MM.1S (cell line): ENCODE results near the gene SLC38A5.

ENCODE experiments used
- DNase-seq: peaks from one replicate; pipeline ENCODE4 v3.0.0-alpha.2; 2015
- H2AFZ ChIP-seq: fragments of 300-600 bp; sonication (generic); 2 replicates; pipeline ENCODE4 v1.6.0; 2016; ENCODE audit warnings: antibody characterized with exemption, low read length
- H3F3A ChIP-seq: fragments of 300-600 bp; sonication (generic); 2 replicates; pipeline ENCODE4 v1.6.1; 2016; ENCODE audit warnings: mild to moderate bottlenecking, antibody characterized with exemption, low read length, moderate library complexity, mixed read lengths; ENCODE audit not compliant: insufficient read depth
- H3K27ac ChIP-seq: fragments of 300-600 bp; sonication (generic); 2 replicates; pipeline ENCODE4 v1.5.1; 2016; ENCODE audit warnings: mild to moderate bottlenecking, low read length
- H3K27me3 ChIP-seq: fragments of 300-600 bp; sonication (generic); replicated peaks from 2 replicates; pipeline ENCODE4 v1.6.0; 2016; ENCODE audit warnings: low read length; ENCODE audit not compliant: insufficient read depth
- H3K36me3 ChIP-seq: fragments of 300-600 bp; sonication (generic); replicated peaks from 2 replicates; pipeline ENCODE4 v1.6.1; 2016; ENCODE audit warnings: mild to moderate bottlenecking, low read length, mixed read lengths; ENCODE audit not compliant: insufficient read depth
- H3K4me1 ChIP-seq: fragments of 300-600 bp; sonication (generic); 2 replicates; pipeline ENCODE4 v1.6.1; 2016; ENCODE audit warnings: low read length, mixed read lengths
- H3K4me2 ChIP-seq: fragments of 300-600 bp; sonication (generic); 2 replicates; pipeline ENCODE4 v1.6.0; 2016; ENCODE audit warnings: low read depth, low read length
- H3K4me3 ChIP-seq: fragments of 300-600 bp; sonication (generic); 2 replicates; pipeline ENCODE4 v1.5.1; 2016; ENCODE audit warnings: low read length, mixed read lengths
- H3K79me2 ChIP-seq: fragments of 300-600 bp; sonication (generic); 2 replicates; pipeline ENCODE4 v1.6.1; 2016; ENCODE audit warnings: mixed run types, low read length, mixed read lengths
- H3K9ac ChIP-seq: fragments of 300-600 bp; sonication (generic); 2 replicates; pipeline ENCODE4 v1.6.1; 2016; ENCODE audit warnings: low read length, mixed read lengths
- H3K9me2 ChIP-seq: fragments of 300-600 bp; sonication (generic); replicated peaks from 2 replicates; pipeline ENCODE4 v1.6.1; 2016; ENCODE audit warnings: mild to moderate bottlenecking, low read length, mixed read lengths; ENCODE audit not compliant: insufficient read depth
- H3K9me3 ChIP-seq: fragments of 300-600 bp; sonication (generic); replicated peaks from 2 replicates; pipeline ENCODE4 v1.6.1; 2016; ENCODE audit warnings: mild to moderate bottlenecking, low read length, mixed read lengths; ENCODE audit not compliant: insufficient read depth
- H4K20me1 ChIP-seq: fragments of 300-600 bp; sonication (generic); 2 replicates; pipeline ENCODE4 v1.6.1; 2016; ENCODE audit warnings: mild to moderate bottlenecking, low read length, moderate library complexity, mixed read lengths; ENCODE audit not compliant: insufficient read depth
- EZH2 ChIP-seq: fragments of 300-600 bp; sonication (generic); optimal IDR thresholded peaks from 2 replicates; pipeline ENCODE3; 2017; ENCODE audit warnings: low read depth, mild to moderate bottlenecking, antibody characterized with exemption, low read length, mixed read lengths
- EZH2phosphoT487 ChIP-seq: fragments of 300-600 bp; sonication (generic); IDR thresholded peaks from 2 replicates; pipeline ENCODE4 v1.6.1; 2018; ENCODE audit warnings: antibody characterized with exemption, low read length
- TF ChIP-seq, protein P1 (sequence below): fragments of 300-600 bp; sonication (generic); IDR thresholded peaks from 2 replicates; pipeline ENCODE4 v1.5.1; 2016; ENCODE audit warnings: antibody characterized with exemption, low read length, mixed read lengths

Gene SLC38A5

DNA sequence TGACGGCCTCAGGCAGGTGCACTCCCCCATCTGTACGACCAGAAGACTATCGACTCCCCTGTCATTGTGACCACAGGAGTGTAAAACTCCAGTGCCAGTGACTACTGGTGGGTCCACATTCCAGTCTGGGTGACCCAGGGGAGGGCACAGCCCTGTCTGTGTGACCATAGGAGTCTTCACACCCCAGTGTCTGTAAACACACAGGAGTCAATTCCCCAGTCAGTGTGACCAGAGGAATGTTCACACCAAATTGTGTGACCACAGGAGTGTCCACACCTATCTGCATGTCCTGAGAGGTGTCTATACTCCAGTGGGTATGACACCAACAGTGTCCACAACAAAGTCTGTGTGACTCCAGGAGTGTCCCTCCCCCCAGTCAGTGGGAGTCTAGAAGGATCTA is 18.0 kb upstream of the SLC38A5 start:
- H3K4me2 ChIP-seq = no peak overlapping the region
- no peak for TF ChIP-seq EZH2phosphoT487
- TF ChIP-seq, protein P1, sequence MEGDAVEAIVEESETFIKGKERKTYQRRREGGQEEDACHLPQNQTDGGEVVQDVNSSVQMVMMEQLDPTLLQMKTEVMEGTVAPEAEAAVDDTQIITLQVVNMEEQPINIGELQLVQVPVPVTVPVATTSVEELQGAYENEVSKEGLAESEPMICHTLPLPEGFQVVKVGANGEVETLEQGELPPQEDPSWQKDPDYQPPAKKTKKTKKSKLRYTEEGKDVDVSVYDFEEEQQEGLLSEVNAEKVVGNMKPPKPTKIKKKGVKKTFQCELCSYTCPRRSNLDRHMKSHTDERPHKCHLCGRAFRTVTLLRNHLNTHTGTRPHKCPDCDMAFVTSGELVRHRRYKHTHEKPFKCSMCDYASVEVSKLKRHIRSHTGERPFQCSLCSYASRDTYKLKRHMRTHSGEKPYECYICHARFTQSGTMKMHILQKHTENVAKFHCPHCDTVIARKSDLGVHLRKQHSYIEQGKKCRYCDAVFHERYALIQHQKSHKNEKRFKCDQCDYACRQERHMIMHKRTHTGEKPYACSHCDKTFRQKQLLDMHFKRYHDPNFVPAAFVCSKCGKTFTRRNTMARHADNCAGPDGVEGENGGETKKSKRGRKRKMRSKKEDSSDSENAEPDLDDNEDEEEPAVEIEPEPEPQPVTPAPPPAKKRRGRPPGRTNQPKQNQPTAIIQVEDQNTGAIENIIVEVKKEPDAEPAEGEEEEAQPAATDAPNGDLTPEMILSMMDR = no peak
- no peak for TF ChIP-seq EZH2
- no peaks in the 10 kb centered on the region for H3K9me2 ChIP-seq
- H3K4me3 ChIP-seq = no peak overlapping the region
- H3K4me1 ChIP-seq = no peaks in the 10 kb centered on the region
- DNase-seq = no peak
- H3K79me2 ChIP-seq = no peaks in the 10 kb centered on the region
- H3F3A ChIP-seq = no peaks in the 10 kb centered on the region
- no peak overlapping the region for H3K27ac ChIP-seq
- no peaks in the 10 kb centered on the region; the same call in 1 of the 2 replicates for H3K36me3 ChIP-seq
- no peaks in the 10 kb centered on the region for H3K27me3 ChIP-seq
- H2AFZ ChIP-seq = no peak overlapping the region
- H4K20me1 ChIP-seq = no peaks in the 10 kb centered on the region
- no peaks in the 10 kb centered on the region for H3K9me3 ChIP-seq
- no peak overlapping the region for H3K9ac ChIP-seq

DNA sequence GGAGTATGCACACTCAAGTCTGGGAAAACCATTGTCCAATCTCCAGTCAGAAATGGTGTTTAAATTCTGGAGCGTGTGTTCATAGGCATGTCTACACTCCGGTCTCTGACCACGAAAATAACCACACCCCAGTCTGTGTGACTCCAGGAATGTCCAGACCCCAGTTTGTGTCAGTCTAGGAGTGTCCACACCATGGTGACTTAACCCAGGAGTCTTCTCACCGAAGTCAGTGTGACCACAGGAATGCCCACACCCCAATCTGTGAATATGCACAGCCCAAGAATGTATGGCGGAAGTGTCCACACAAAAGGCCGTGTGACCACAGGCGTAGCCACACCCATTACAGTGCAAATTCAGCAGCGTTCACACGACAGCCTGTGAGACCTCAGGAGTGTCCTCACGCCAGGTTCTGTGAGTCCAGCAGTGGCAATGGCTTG is 17.3 kb upstream of the SLC38A5 start:
- no peaks in the 10 kb centered on the region for H4K20me1 ChIP-seq
- no peak overlapping the region for H2AFZ ChIP-seq
- no peaks in the 10 kb centered on the region; the same call in 1 of the 2 replicates for H3K36me3 ChIP-seq
- H3K4me3 ChIP-seq = no peak overlapping the region
- no peaks in the 10 kb centered on the region for H3K9me2 ChIP-seq
- no peak overlapping the region for H3K4me2 ChIP-seq
- no peaks in the 10 kb centered on the region for H3K4me1 ChIP-seq
- H3F3A ChIP-seq = no peaks in the 10 kb centered on the region
- no peaks in the 10 kb centered on the region for H3K9me3 ChIP-seq
- no peaks in the 10 kb centered on the region for H3K79me2 ChIP-seq
- no peak for DNase-seq
- TF ChIP-seq EZH2phosphoT487 (no peak), EZH2 (no peak)
- TF ChIP-seq, protein P1 = no peak
- no peak overlapping the region for H3K9ac ChIP-seq
- H3K27ac ChIP-seq = no peak overlapping the region
- no peaks in the 10 kb centered on the region for H3K27me3 ChIP-seq

DNA sequence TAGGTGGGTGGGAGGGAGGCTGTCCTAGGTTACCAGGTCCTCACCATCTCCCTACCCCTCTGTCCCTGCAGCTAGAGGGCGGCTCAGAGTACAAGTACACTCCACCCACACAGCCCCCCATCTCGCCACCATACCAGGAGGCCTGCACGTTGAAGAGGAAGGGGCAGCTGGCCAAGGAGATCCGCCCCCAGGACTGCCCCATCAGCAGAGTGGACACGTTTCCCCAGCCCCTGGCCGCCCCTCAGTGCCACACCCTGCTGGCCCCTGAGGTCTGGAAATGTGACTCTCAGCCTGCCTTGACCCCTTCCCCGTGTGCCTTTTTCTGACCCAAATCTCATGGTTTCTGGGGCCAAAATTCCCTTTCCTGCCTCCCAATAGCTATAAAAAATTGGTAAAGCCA is 12.5 kb upstream of the SLC38A5 start:
- H3K9ac ChIP-seq = no peak overlapping the region
- no peak overlapping the region for H3K4me3 ChIP-seq
- no peak overlapping the region for H2AFZ ChIP-seq
- no peaks in the 10 kb centered on the region for H3F3A ChIP-seq
- H3K36me3 ChIP-seq = no peaks in the 10 kb centered on the region; the same call in 1 of the 2 replicates
- H3K9me3 ChIP-seq = no peaks in the 10 kb centered on the region
- no peak overlapping the region for H3K27ac ChIP-seq
- H3K9me2 ChIP-seq = no peaks in the 10 kb centered on the region
- DNase-seq = no peak
- H3K4me2 ChIP-seq = no peak overlapping the region
- H3K27me3 ChIP-seq = no peaks in the 10 kb centered on the region
- H3K4me1 ChIP-seq = no peaks in the 10 kb centered on the region
- no peak for TF ChIP-seq EZH2
- TF ChIP-seq, protein P1 = no peak
- H3K79me2 ChIP-seq = peaks cover 12% of the 10 kb centered on the region
- no peaks in the 10 kb centered on the region for H4K20me1 ChIP-seq
